Omental fat pad (tissue), 4 donors: ENCODE results near the gene LIMD2. TPM values are rescaled to one million over a fixed set of nuclear protein-coding genes. Genes with fewer than 3 reads are reported as not detected.

Experiments
- ATAC-seq: fragments of 150-250 bp; one replicate; pipeline ENCODE4 v1.9.1; 2016; ENCODE audit warnings: mild to moderate bottlenecking, moderate library complexity; ENCODE audit not compliant: low FRiP score
- DNase-seq: peaks from one replicate; pipeline ENCODE4 v3.0.0-alpha.2; 2019; ENCODE audit warnings: low spot score
- total RNA-seq, 4 donors: library from RNA; depleted of rRNA; stranded (reverse); fragments of >200 nt; gene quantifications; one replicate each; pipeline ENCODE4 v1.1.0, GENCODE V29; 2016
- TF ChIP-seq, protein P1 (sequence below), 3 donors: fragments of 450-650 bp; IDR thresholded peaks; one replicate each; pipeline ENCODE4 v1.5.1; 2016 to 2017; ENCODE audit warnings: antibody characterized with exemption in 3 of 3, mild to moderate bottlenecking in 3 of 3, moderate library complexity in 2 of 3

LIMD2 gene
- total RNA-seq, 4 donors from 2014 or later: 4.4 to 44.9 (median 16.5) TPM

DNA sequence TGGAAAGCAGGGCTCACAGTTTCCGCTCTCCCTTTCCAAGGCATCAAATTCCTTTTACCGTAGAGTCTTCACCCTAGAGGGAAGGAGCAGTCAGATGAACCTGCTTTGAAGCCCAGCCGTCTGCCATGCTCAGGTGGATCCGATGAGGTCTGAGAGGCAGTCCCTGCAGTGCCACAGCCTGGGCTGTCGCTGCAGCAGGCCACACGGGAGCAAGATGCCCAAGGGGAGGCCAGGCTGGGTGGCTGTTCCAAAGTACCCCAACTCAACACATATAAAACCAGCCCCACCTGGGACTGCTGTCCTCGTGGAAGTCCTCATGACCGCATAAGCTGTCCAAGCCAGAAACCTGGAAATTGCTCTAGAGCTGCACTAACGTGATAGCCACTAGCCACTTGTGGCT lies 4.9 kb upstream of the LIMD2 start:
- ATAC-seq (no peak), DNase-seq (no peak)
- TF ChIP-seq, protein P1, sequence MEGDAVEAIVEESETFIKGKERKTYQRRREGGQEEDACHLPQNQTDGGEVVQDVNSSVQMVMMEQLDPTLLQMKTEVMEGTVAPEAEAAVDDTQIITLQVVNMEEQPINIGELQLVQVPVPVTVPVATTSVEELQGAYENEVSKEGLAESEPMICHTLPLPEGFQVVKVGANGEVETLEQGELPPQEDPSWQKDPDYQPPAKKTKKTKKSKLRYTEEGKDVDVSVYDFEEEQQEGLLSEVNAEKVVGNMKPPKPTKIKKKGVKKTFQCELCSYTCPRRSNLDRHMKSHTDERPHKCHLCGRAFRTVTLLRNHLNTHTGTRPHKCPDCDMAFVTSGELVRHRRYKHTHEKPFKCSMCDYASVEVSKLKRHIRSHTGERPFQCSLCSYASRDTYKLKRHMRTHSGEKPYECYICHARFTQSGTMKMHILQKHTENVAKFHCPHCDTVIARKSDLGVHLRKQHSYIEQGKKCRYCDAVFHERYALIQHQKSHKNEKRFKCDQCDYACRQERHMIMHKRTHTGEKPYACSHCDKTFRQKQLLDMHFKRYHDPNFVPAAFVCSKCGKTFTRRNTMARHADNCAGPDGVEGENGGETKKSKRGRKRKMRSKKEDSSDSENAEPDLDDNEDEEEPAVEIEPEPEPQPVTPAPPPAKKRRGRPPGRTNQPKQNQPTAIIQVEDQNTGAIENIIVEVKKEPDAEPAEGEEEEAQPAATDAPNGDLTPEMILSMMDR (IDR thresholded peaks at IDR 0.05): no peak

DNA sequence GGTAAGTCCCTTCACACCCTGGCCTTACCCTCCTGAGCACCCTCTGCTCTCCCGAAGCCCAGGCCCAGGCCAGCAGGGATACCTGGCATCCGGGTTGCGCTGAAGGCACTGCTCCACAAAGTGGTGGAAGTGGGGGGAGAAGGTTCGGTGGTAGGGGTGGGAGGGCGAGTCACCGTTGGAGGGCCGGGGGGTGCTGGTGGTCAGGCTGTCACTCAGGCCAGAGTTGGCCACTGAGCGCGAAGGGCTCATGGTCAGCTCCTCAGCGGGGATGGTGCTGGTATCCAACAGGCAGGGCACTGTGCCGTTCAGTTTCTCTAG lies 4.3 kb upstream of the LIMD2 start:
- DNase-seq: no peak
- no peak for ATAC-seq
- TF ChIP-seq, protein P1 (IDR thresholded peaks at IDR 0.05): no peak

DNA sequence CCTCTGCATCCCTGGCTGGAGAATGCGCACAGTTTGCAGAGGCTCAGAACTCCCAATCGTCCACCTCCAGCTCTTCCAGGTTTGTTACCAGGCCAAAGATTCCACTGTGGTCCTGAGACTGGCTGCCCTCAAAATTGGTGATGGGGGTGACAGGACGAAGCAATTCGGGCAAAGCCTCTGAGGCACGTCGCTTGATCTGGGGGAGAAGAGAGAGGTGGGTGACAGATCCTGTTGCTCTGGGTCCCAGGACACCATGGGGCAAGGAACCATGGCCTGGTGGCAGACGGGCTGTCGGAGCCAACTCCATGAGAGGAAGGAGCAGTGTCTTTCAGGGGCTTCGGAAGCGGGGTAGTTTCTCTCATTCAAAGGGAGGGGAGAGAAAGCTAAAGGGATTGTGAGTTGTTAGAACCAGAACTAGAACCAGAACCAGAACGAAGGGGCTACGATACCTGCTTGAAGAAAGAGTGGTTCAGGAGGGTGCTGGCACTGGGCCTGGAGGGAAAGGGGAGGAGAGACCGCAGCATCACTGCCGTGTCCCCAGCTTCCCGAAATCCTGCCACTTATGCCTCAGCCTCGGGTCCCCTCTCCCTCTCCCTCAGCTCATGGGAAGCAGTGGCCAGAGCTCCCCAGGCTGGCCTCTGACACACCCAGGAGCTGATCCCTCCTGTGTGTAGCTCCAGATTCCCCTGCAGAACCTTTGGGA lies 3.8 kb upstream of the LIMD2 start:
- ATAC-seq (no peak), DNase-seq (no peak)
- TF ChIP-seq, protein P1 (IDR thresholded peaks at IDR 0.05): no peak

DNA sequence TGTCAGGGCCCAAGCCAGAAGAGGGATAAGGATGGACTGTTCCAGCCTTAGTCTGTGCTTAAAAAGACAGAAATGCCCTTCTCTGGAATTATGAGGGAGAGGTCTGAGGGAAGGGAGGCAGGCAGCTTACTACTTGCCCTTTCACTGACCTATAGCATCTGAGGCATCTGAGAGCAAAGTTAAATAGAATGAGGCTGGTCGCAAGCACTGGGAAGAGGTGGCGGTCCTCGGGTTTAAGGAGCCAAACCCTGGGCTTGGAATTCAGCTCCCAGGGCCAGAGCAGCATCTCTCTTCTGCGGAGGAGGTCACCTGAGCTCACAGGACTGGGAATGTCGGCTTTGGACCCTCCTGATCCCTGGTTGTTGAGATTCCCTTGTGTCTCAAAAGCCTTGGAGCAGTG lies 3.1 kb upstream of the LIMD2 start:
- DNase-seq (no peak), ATAC-seq (no peak)
- TF ChIP-seq, protein P1 (IDR thresholded peaks at IDR 0.05): no peak

DNA sequence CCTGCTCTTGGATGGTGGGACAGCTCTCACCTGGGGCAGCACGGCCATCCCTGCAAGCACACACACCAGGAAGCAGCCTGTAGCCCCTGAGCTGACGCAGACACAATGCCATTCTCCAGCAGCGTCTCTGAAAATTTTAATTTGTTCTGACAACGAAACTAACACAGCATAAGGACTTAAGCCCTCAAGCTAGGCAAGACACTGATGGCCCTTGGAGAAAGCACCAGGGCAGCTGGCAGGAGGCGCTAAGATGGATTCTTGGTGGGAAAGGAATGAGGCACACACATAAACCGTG lies 2.7 kb upstream of the LIMD2 start:
- no peak for ATAC-seq
- TF ChIP-seq, protein P1 (IDR thresholded peaks at IDR 0.05): no peak
- DNase-seq: no peak

DNA sequence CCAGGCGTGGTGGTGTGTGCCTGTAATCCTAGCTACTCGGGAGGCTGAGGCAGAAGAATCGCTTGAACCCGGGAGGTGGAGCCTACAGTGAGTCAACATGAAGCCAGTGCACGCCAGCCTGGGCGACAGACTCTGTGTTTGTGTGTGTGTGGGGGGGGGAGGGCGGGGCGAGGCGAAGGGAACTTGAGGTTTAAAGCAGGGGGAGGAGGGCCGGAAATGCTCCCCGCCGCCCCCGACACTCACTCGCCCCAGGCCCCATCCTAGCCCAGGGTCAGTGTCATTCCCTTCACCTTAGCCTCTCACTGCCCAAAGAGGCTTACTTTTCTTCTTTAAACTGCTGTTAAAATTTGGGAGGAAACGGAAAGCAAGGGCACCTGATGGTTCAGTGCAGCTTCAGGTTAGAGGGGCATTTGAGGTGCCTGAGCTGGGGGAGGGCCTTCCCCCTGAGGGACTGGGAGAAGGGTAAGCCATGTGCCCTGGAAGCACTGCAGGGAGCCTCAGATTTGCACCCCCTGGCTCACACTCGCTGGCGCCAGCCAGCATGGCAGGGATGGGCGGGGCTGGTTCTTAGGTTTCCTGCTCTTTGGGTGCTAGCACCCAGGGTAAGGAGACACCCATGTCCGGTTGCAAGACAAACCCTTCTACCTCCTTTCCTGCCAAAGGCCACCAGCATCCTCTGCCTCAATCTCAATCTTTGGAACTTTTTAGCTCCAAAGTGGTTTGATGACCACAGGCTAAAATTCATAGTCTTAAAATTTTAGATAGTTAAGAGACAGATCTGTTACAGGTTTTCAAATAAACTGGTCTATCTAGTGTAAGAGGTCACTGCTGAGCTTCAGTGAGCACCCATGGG lies 2.2 kb upstream of the LIMD2 start:
- TF ChIP-seq, protein P1 (IDR thresholded peaks at IDR 0.05): no peak
- ATAC-seq: no peak
- DNase-seq: no peak

DNA sequence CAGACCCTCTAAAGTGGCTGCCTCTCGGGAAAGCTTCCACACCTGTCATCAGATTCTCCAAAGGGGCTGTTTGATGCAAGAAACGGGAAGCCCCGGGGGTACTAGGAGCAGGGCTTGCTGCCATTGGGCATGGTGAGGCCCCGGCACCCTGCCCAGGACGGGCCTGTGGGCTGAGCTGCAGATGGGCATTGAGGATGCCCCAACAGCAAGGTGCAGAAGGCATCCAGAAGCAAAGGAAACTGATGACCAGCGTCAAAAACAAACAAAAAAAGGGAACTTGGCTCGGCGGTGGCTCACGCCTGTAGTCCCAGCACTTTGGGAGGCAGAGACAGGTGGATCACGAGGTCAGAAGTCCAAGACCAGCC lies 1.5 kb upstream of the LIMD2 start:
- TF ChIP-seq, protein P1 (IDR thresholded peaks at IDR 0.05): no peak
- ATAC-seq: no peak
- DNase-seq: no peak
